A673 (cell line): ENCODE data around the gene RLBP1. TPM values are rescaled to one million over a fixed set of nuclear protein-coding genes. Genes with fewer than 3 reads are reported as not detected.

Experiments used
- BruUV-seq: library from RNA; stranded (reverse); fragments of 400-500 nt; replicated peaks from 2 replicates; lab custom pipeline; 2021; lab: Mats Ljungman, UMichigan
- CTCF ChIA-PET: fragments of 300-600 bp; sonication (Branson Sonifier 250); formaldehyde crosslinking; loops from one replicate; lab custom pipeline; 2022; ENCODE audit warnings: antibody characterized with exemption; lab: Charles Lee
- POLR2A ChIA-PET: fragments of 300-600 bp; sonication (Branson Sonifier 250); formaldehyde crosslinking; loops from one replicate; lab custom pipeline; 2022; ENCODE audit warnings: antibody characterized with exemption; ENCODE audit not compliant: low non-redundant PET; lab: Charles Lee
- DNase-seq: peaks from one replicate; pipeline ENCODE4 v3.0.0-alpha.2; 2015; ENCODE audit warnings: low spot score
- H3K27ac ChIP-seq: fragments of 200-600 bp; sonication (generic); 2 replicates; pipeline ENCODE4 v1.5.1; 2016; ENCODE audit warnings: mixed run types, low read depth, mild to moderate bottlenecking, mixed read lengths, antibody characterized with exemption, low read length; ENCODE audit not compliant: poor library complexity, severe bottlenecking
- H3K27me3 ChIP-seq: fragments of 200-600 bp; sonication (generic); replicated peaks from 2 replicates; pipeline ENCODE4 v1.6.1; 2017; ENCODE audit warnings: mixed run types, low read depth, mild to moderate bottlenecking, mixed read lengths, antibody characterized with exemption, low read length; ENCODE audit not compliant: insufficient read depth, poor library complexity
- H3K36me3 ChIP-seq: fragments of 200-600 bp; sonication (generic); 2 replicates; pipeline ENCODE4 v1.6.1; 2016; ENCODE audit warnings: mixed run types, mild to moderate bottlenecking, mixed read lengths, antibody characterized with exemption, low read length; ENCODE audit not compliant: insufficient read depth, poor library complexity, severe bottlenecking
- H3K4me1 ChIP-seq: fragments of 200-600 bp; sonication (generic); 2 replicates; pipeline ENCODE4 v1.6.1; 2017; ENCODE audit warnings: mixed run types, mild to moderate bottlenecking, mixed read lengths, antibody characterized with exemption, low read length; ENCODE audit not compliant: insufficient read depth, poor library complexity, severe bottlenecking
- H3K4me3 ChIP-seq: fragments of 200-600 bp; sonication (generic); 2 replicates; pipeline ENCODE4 v1.5.1; 2016; ENCODE audit warnings: low read depth, mixed run types, mild to moderate bottlenecking, mixed read lengths, low read length; ENCODE audit not compliant: poor library complexity, severe bottlenecking
- H3K9me3 ChIP-seq: fragments of 200-600 bp; sonication (generic); 2 replicates; pipeline ENCODE4 v1.6.1; 2016; ENCODE audit warnings: mixed run types, low read depth, mild to moderate bottlenecking, mixed read lengths, antibody characterized with exemption, low read length; ENCODE audit not compliant: poor library complexity, severe bottlenecking
- CTCF ChIP-seq: fragments of 300-800, 200-600 bp; sonication (generic); conservative IDR thresholded peaks from 2 replicates; pipeline ENCODE4 v1.5.1; 2017; ENCODE audit warnings: low read depth, mild to moderate bottlenecking, antibody characterized with exemption, low read length, moderate library complexity, mixed read lengths
- EZH2 ChIP-seq: fragments of 200-600 bp; sonication (generic); IDR thresholded peaks from 2 replicates; pipeline ENCODE4 v1.6.1; 2017; ENCODE audit warnings: borderline replicate concordance, low read depth, mild to moderate bottlenecking, mixed read lengths, antibody characterized with exemption, low read length; ENCODE audit not compliant: poor library complexity, severe bottlenecking
- intact Hi-C: fragments of 100-400 bp; cut with micrococcal nuclease; formaldehyde crosslinking; loops from one replicate; pipeline ENCODE4 v1.10.0; 2022; ENCODE audit not compliant: unreplicated experiment
- total RNA-seq: library from RNA; stranded (reverse); gene quantifications from 2 replicates; pipeline ENCODE4 v1.2.3, GENCODE V29; 2021

RLBP1 gene
- total RNA-seq, 1 experiment from 2014 or later = not detected

DNA sequence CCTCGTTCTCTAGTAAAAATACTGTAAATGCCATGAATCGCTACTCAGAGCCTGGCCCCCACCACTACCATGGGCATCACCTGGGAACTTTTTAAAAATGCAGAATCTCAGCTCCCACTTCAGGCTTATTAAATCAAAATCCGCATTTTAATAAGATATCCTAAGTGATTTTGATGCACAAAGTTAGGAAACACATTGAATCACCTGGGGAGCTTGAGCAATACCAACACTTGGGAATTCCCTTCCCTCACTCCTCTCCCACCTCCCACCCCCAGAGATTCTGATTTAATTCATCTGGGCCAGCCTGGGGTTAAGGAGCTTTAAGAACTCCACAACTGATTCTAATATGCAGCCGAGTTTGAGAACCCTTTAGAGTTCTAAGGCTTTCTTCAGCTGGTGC, 26.8 kb downstream of the RLBP1 start:
- no peaks in the 10 kb centered on the region for H3K36me3 ChIP-seq
- no peaks in the 10 kb centered on the region for H3K9me3 ChIP-seq
- no peak overlapping the region for H3K27ac ChIP-seq
- ChIA-PET CTCF (interaction anchor here (1.3 kb wide), 1 partner anchor 12 kb away, joined by 3 read pairs; no protein-coding TSS in a partner anchor), POLR2A (no interaction called here)
- H3K4me3 ChIP-seq = no peak overlapping the region
- no peaks in the 10 kb centered on the region for H3K27me3 ChIP-seq
- intact Hi-C loops = no loop called here
- H3K4me1 ChIP-seq = no peaks in the 10 kb centered on the region
- DNase-seq = no peak
- no TSS peak for BruUV-seq
- TF ChIP-seq EZH2 (no peak), CTCF (no peak)

- intact Hi-C loops = no loop called here
- no TSS peak for BruUV-seq
- no peaks in the 10 kb centered on the region for H3K27me3 ChIP-seq
- no peak for TF ChIP-seq CTCF
- TF ChIP-seq EZH2 = no peak
- ChIA-PET POLR2A (no interaction called here), CTCF (interaction anchor here (1.0 kb wide), 1 partner anchor 14 kb away, joined by 3 read pairs; no protein-coding TSS in a partner anchor)
- H3K4me1 ChIP-seq = no peaks in the 10 kb centered on the region
- no peak overlapping the region for H3K4me3 ChIP-seq
- no peak for DNase-seq
- H3K27ac ChIP-seq = no peak overlapping the region
- H3K9me3 ChIP-seq = no peaks in the 10 kb centered on the region
- no peaks in the 10 kb centered on the region for H3K36me3 ChIP-seq
Measured at GRCh38 chr15:89192766-89193165, 28.6 kb downstream of the RLBP1 start.

DNA sequence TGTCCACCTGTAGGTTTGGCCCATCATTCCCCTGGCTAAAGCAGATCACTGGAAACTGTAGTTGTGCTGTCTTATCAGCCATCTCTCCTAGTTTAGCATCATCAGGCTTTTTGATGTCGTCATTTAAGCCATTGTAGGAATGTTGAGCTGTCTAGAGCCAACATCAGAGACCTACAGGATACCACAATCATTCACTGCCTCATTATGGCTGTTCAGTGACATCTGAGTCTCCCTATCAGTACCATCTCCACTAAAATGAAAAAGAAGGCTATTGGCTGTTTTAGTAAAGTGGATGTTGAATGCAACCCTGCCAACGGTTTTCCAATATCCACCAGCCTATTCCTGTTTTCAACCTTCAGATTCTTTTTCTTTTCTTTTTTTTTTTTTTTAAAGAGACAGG, 29.2 kb downstream of the RLBP1 start:
- no TSS peak for BruUV-seq
- Histone ChIP-seq H3K27ac (no peak overlapping the region), H3K9me3 (no peaks in the 10 kb centered on the region), H3K4me3 (no peak overlapping the region), H3K27me3 (no peaks in the 10 kb centered on the region), H3K36me3 (no peaks in the 10 kb centered on the region), H3K4me1 (no peaks in the 10 kb centered on the region)
- CTCF ChIA-PET = interaction anchor here (0.7 to 1.0 kb wide), 2 partner anchors 15 to 31 kb away, joined by 3 to 8 read pairs; no protein-coding TSS in a partner anchor
- TF ChIP-seq EZH2 (no peak), CTCF (no peak)
- no peak for DNase-seq
- intact Hi-C loops = no loop called here
- POLR2A ChIA-PET = no interaction called here
